Measurements from ENCODE around the gene KXD1. TPM values are rescaled to one million over a fixed set of nuclear protein-coding genes. Genes with fewer than 3 reads are reported as not detected.
"Not testable (repeated sequence)": the region's sequence is repeated elsewhere in the genome, so short reads cannot be mapped to it uniquely, and the experiment has no call there.

Gene KXD1
- total RNA-seq, 2 donors from 2014 or later: 108 to 115 TPM

DNA sequence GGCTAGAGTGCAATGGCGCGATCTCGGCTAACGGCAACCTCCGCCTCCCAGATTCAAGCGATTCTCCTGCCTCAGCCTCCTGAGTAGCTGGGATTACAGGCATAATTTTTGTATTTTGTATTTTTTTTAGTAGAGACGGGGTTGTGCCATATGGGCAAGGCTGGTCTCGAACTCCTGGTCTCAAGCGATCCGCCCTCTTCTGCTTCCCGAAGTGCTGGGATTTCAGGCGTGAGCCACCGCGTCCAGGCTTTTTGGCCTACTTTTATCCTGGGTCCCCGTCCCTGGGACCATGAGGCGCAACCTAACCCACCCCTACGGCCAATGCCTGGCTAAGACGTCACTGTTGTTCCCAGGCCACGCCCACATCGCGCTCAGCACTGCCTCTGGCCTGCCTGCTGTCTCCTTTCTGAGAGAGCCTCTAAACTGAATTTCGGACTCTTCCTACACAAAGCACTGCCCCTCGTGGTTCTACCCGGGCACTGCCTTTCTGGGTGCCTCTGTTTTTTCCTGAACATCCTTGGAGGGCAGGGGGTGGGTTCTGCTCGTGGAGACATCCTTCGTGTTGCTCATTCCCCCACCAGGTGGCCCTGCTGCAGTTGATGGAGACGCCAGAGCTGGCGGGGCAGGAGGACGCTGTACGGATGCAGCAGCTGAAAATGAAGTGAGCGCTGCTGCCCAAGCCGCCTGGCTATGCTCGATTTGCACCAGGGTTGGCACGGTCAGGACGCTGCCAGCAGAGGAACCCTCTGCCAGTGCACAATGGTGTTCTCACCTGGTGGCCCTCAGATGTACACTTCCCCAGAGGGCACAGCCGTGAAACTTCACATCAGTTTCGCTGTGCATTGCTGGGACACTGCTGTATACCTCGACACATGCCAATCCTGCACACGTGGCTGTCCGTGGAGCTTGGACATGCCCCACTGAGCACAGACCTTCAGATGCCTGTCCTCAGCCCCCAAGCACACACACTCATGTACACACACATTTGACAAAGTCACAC, 32.9 kb downstream of the KXD1 start:
- H3K9me3 ChIP-seq (ENCODE audit: control insufficient read depth, low read length): no peaks in the 10 kb centered on the region
- Mint-ChIP-seq H3K9me3 (no peaks in the 10 kb centered on the region), H3K4me3 (peak overlapping the region; percentile 77), H3K36me3 (ENCODE audit: low read depth) (peaks cover 5% of the 10 kb centered on the region), H3K27ac (peak overlapping the region; percentile 95), H3K27me3 (ENCODE audit: insufficient read depth) (no peaks in the 10 kb centered on the region), H3K4me1 (peaks cover 22% of the 10 kb centered on the region)
- peak overlapping the region; percentile 65 for H3K9ac ChIP-seq (ENCODE audit: extremely low read depth, low read length, poor library complexity, severe bottlenecking)
- H3K4me3 ChIP-seq (ENCODE audit: low read length): peak overlapping the region; percentile 86
- H3K4me1 ChIP-seq (ENCODE audit: control insufficient read depth, insufficient read depth, low read length): peaks cover 3% of the 10 kb centered on the region
- peak overlapping the region; percentile 54 for H3K27ac ChIP-seq (ENCODE audit: low read depth, low read length)
- WGBS, 2 experiments (ENCODE audit: insufficient coverage in 1 of 2, insufficient read length in 1 of 2): 31 to 57% methylated on average over 20 to 40 of the region's 40 CpGs
- H3K36me3 ChIP-seq (ENCODE audit: control insufficient read depth, insufficient read depth, low read length): peaks cover 9% of the 10 kb centered on the region
- TF ChIP-seq CTCF (conservative IDR thresholded peaks at IDR 0.05): peak; percentile 84
- DNase-seq: peak; percentile 99
- H3K27me3 ChIP-seq (ENCODE audit: control insufficient read depth, insufficient read depth, low read length, poor library complexity, severe bottlenecking): no peaks in the 10 kb centered on the region

GRCh38 chr19:18591735-18592385, 34.2 kb downstream of the KXD1 start:
- Mint-ChIP-seq H3K9me3 (no peaks in the 10 kb centered on the region), H3K4me1 (peaks cover 22% of the 10 kb centered on the region), H3K4me3 (no peak overlapping the region), H3K27me3 (ENCODE audit: insufficient read depth) (no peaks in the 10 kb centered on the region), H3K27ac (no peak overlapping the region), H3K36me3 (ENCODE audit: low read depth) (peaks cover 5% of the 10 kb centered on the region)
- WGBS, 2 experiments (ENCODE audit: insufficient coverage in 1 of 2, insufficient read length in 1 of 2): 95% methylated on average over 20 to 22 of the region's 22 CpGs
- H3K27me3 ChIP-seq (ENCODE audit: control insufficient read depth, insufficient read depth, low read length, poor library complexity, severe bottlenecking): no peaks in the 10 kb centered on the region
- no peak for TF ChIP-seq CTCF (conservative IDR thresholded peaks at IDR 0.05)
- H3K4me3 ChIP-seq (ENCODE audit: low read length): no peak overlapping the region
- H3K36me3 ChIP-seq (ENCODE audit: control insufficient read depth, insufficient read depth, low read length): peaks cover 9% of the 10 kb centered on the region
- DNase-seq: no peak
- no peak overlapping the region for H3K9ac ChIP-seq (ENCODE audit: extremely low read depth, low read length, poor library complexity, severe bottlenecking)
- H3K27ac ChIP-seq (ENCODE audit: low read depth, low read length): no peak overlapping the region
- peaks cover 3% of the 10 kb centered on the region for H3K4me1 ChIP-seq (ENCODE audit: control insufficient read depth, insufficient read depth, low read length)
- no peaks in the 10 kb centered on the region for H3K9me3 ChIP-seq (ENCODE audit: control insufficient read depth, low read length)

GRCh38 chr19:18592732-18593131, 35.1 kb downstream of the KXD1 start:
- H3K9me3 ChIP-seq (ENCODE audit: control insufficient read depth, low read length); H3K36me3 ChIP-seq (ENCODE audit: control insufficient read depth, insufficient read depth, low read length); H3K36me3 Mint-ChIP-seq (ENCODE audit: low read depth); H3K27me3 ChIP-seq (ENCODE audit: control insufficient read depth, insufficient read depth, low read length, poor library complexity, severe bottlenecking); H3K27me3 Mint-ChIP-seq (ENCODE audit: insufficient read depth); H3K27ac ChIP-seq (ENCODE audit: low read depth, low read length); H3K4me1 ChIP-seq (ENCODE audit: control insufficient read depth, insufficient read depth, low read length); H3K9ac ChIP-seq (ENCODE audit: extremely low read depth, low read length, poor library complexity, severe bottlenecking); H3K9me3 Mint-ChIP-seq; H3K4me3 ChIP-seq (ENCODE audit: low read length): not testable (repeated sequence)
- DNase-seq: peak; percentile 38
- 87 to 95% methylated on average over 5 of the region's 5 CpGs for WGBS, 2 experiments (ENCODE audit: insufficient coverage in 1 of 2, insufficient read length in 1 of 2)
- Mint-ChIP-seq H3K4me3 (peak overlapping the region; percentile 53), H3K27ac (peak overlapping the region; percentile 58), H3K4me1 (peaks cover 22% of the 10 kb centered on the region)

Data from endodermal cell (in vitro differentiated cells).